Measurements from ENCODE around the gene FAM222A. TPM values are rescaled to one million over a fixed set of nuclear protein-coding genes. Genes with fewer than 3 reads are reported as not detected.

The FAM222A gene
- polyA plus RNA-seq, 1 donor (not counting 4 experiments of a cell fraction or from before 2014, with no cell fraction given): 0.05 TPM

DNA sequence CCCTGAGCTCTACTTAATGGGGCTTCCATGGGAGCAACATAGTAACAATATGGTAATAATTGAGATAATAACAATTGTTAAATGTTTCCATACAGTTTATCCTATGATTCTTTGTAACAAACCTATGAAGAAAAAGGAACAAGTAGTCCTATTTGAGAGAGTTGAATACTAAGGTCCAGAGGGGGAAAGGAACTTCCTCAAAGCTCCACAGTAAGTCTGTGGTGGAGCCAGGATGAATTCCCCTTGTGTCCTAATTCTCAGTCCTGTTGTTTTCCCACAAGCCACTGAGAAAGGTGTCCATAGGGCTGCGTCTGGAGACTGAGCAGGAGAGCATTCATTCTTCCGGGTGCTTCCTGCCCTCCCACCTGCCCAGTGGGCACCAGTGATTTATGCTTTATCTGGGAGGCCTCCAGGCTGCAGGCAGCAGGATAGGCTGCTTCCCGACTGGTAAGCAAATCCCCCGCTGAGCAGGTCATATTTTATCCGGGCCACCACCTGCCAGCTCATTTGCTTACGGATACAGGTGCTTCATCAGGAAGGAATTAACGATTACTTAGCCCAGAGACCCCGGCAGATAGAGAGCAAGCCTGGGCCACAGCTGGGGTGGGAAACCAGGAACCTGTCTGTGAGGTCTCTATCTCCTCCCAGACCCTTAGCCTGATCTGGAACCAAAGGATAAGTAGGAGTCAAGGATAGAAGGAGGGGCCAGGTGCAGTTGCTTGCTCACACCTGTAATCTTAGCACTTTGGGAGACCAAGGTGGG, 33.9 kb upstream of the FAM222A start:
- no peaks in the 10 kb centered on the region for H3K79me2 ChIP-seq (ENCODE audit: control insufficient read depth, insufficient read depth, low read length)
- FAIRE-seq (no peak), DNase-seq (ENCODE audit: low read depth, low spot score) (no peak)
- no peak overlapping the region for H2AFZ ChIP-seq (ENCODE audit: control insufficient read depth, low read length)
- H3K36me3 ChIP-seq (ENCODE audit: control insufficient read depth in 2 of 2, extremely low read depth in 1 of 2, insufficient read depth in 2 of 2, low read length in 2 of 2): no peaks in the 10 kb centered on the region
- H4K20me1 ChIP-seq (ENCODE audit: control insufficient read depth, extremely low read depth, insufficient read depth, low read length): no peaks in the 10 kb centered on the region
- H3K27ac ChIP-seq (ENCODE audit: control insufficient read depth, insufficient read depth, low read length): no peak overlapping the region
- no peaks in the 10 kb centered on the region for H3K4me1 ChIP-seq (ENCODE audit: control insufficient read depth, extremely low read depth, insufficient read depth, low read length)
- no peak overlapping the region for H3K4me3 ChIP-seq (ENCODE audit: control insufficient read depth in 2 of 3, extremely low read depth in 1 of 3, insufficient read depth in 2 of 3, low read depth in 1 of 3, low read length in 3 of 3)
- H3K4me2 ChIP-seq (ENCODE audit: control insufficient read depth, extremely low read depth, insufficient read depth, low read depth, low read length): no peak overlapping the region
- dilution Hi-C loops (cut with MboI; ENCODE audit: extremely low pct_ligation_motif_present, low sequenced_read_pairs): no loop called here
- TF ChIP-seq, protein P1, sequence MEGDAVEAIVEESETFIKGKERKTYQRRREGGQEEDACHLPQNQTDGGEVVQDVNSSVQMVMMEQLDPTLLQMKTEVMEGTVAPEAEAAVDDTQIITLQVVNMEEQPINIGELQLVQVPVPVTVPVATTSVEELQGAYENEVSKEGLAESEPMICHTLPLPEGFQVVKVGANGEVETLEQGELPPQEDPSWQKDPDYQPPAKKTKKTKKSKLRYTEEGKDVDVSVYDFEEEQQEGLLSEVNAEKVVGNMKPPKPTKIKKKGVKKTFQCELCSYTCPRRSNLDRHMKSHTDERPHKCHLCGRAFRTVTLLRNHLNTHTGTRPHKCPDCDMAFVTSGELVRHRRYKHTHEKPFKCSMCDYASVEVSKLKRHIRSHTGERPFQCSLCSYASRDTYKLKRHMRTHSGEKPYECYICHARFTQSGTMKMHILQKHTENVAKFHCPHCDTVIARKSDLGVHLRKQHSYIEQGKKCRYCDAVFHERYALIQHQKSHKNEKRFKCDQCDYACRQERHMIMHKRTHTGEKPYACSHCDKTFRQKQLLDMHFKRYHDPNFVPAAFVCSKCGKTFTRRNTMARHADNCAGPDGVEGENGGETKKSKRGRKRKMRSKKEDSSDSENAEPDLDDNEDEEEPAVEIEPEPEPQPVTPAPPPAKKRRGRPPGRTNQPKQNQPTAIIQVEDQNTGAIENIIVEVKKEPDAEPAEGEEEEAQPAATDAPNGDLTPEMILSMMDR (optimal IDR thresholded peaks at IDR 0.05 in 1 of 3, IDR thresholded peaks at IDR 0.05 in 1 of 3, conservative IDR thresholded peaks at IDR 0.05 in 1 of 3; ENCODE audit: extremely low read depth in 1 of 3, insufficient read depth in 2 of 3, low read length in 3 of 3): no peak
- no peak for TF ChIP-seq EZH2 (IDR thresholded peaks at IDR 0.05; ENCODE audit: low read length)
- no peaks in the 10 kb centered on the region for H3K9me1 ChIP-seq (ENCODE audit: control insufficient read depth, extremely low read depth, insufficient read depth, low read length)
- no peaks in the 10 kb centered on the region for H3K9me3 ChIP-seq (ENCODE audit: control insufficient read depth, low read depth, low read length)
- peaks cover 20% of the 10 kb centered on the region for H3K27me3 ChIP-seq (ENCODE audit: control insufficient read depth, extremely low read depth, insufficient read depth, low read length)
- no peak overlapping the region for H3K9ac ChIP-seq (ENCODE audit: control insufficient read depth, extremely low read depth, insufficient read depth, low read length)

DNA sequence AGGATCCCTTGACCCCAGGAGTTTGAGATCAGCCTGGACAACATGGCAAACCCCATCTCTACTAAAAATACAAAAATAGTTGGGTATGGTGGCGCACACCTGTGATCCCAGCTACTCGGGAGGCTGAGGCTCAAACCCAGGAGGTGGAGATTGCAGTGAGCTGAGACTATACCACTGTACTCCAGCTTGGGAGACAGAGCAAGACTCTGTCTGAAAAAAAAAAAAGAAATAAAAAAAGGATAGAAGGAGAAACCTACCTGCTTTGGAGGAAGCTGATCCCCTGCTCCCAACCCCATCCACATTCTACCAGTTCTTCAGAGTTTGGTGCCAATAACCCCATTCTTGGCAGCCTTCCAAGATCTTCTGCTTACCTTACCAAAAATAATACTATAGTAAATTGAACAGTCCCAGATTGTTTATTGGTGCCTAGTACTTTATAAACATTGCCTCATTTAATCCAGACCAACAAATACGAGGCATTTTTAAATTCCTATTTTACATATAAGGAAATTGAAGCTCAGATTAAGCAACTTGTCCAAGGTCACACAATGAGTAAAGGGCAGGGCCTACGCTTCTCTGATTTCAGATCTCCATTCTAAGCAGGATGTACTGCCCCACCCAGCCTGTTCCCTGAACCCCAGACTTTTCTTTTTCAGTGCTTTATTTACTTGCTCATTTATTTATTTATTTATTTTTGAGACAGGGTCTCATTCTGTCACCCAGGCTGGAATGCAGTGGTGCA, 33.2 kb upstream of the FAM222A start:
- no peak overlapping the region for H2AFZ ChIP-seq (ENCODE audit: control insufficient read depth, low read length)
- no peaks in the 10 kb centered on the region for H3K4me1 ChIP-seq (ENCODE audit: control insufficient read depth, extremely low read depth, insufficient read depth, low read length)
- FAIRE-seq (no peak), DNase-seq (ENCODE audit: low read depth, low spot score) (no peak)
- H3K27ac ChIP-seq (ENCODE audit: control insufficient read depth, insufficient read depth, low read length): no peak overlapping the region
- H3K9ac ChIP-seq (ENCODE audit: control insufficient read depth, extremely low read depth, insufficient read depth, low read length): no peak overlapping the region
- no peak overlapping the region for H3K4me2 ChIP-seq (ENCODE audit: control insufficient read depth, extremely low read depth, insufficient read depth, low read depth, low read length)
- H3K79me2 ChIP-seq (ENCODE audit: control insufficient read depth, insufficient read depth, low read length): no peaks in the 10 kb centered on the region
- H3K9me1 ChIP-seq (ENCODE audit: control insufficient read depth, extremely low read depth, insufficient read depth, low read length): no peaks in the 10 kb centered on the region
- no peaks in the 10 kb centered on the region for H3K36me3 ChIP-seq (ENCODE audit: control insufficient read depth in 2 of 2, extremely low read depth in 1 of 2, insufficient read depth in 2 of 2, low read length in 2 of 2)
- H3K4me3 ChIP-seq (ENCODE audit: control insufficient read depth in 2 of 3, extremely low read depth in 1 of 3, insufficient read depth in 2 of 3, low read depth in 1 of 3, low read length in 3 of 3): no peak overlapping the region
- no peaks in the 10 kb centered on the region for H3K9me3 ChIP-seq (ENCODE audit: control insufficient read depth, low read depth, low read length)
- TF ChIP-seq, protein P1 (optimal IDR thresholded peaks at IDR 0.05 in 1 of 3, IDR thresholded peaks at IDR 0.05 in 1 of 3, conservative IDR thresholded peaks at IDR 0.05 in 1 of 3; ENCODE audit: extremely low read depth in 1 of 3, insufficient read depth in 2 of 3, low read length in 3 of 3): no peak
- no peak for TF ChIP-seq EZH2 (IDR thresholded peaks at IDR 0.05; ENCODE audit: low read length)
- H3K27me3 ChIP-seq (ENCODE audit: control insufficient read depth, extremely low read depth, insufficient read depth, low read length): peaks cover 20% of the 10 kb centered on the region
- no peaks in the 10 kb centered on the region for H4K20me1 ChIP-seq (ENCODE audit: control insufficient read depth, extremely low read depth, insufficient read depth, low read length)
- dilution Hi-C loops (cut with MboI; ENCODE audit: extremely low pct_ligation_motif_present, low sequenced_read_pairs): no loop called here

All from keratinocyte (primary cell).